H1 (cell line): ENCODE measurements around the gene TENT4A. TPM values are rescaled to one million over a fixed set of nuclear protein-coding genes. Genes with fewer than 3 reads are reported as not detected.

Experiments
- CTCF ChIA-PET: fragments of 300-600 bp; sonication (Branson Sonifier 250); formaldehyde crosslinking; loops from one replicate; lab custom pipeline; 2021; ENCODE audit not compliant: partially characterized antibody; lab: Charles Lee
- POLR2A ChIA-PET: fragments of 300-600 bp; sonication (Branson Sonifier 250); formaldehyde crosslinking; loops from one replicate; lab custom pipeline; 2021; ENCODE audit warnings: inconsistent platforms; ENCODE audit not compliant: partially characterized antibody; lab: Charles Lee
- DNase-seq, 2 experiments: peaks; one replicate each; pipeline versions ENCODE4 v3.0.0 to v3.0.0-alpha.2; 2010 to 2022; ENCODE audit warnings: low spot score in 2 of 2, low read depth in 1 of 2, mixed read lengths in 1 of 2
- FAIRE-seq: peaks from 2 replicates; lab custom pipeline; 2011; peaks lifted over from hg19 to GRCh38; lab: Jason Lieb, UNC
- H2AFZ ChIP-seq: 2 replicates; pipeline ENCODE4 v1.8.1; 2012; ENCODE audit warnings: low read length, inconsistent platforms
- H2AK5ac ChIP-seq: 2 replicates; pipeline ENCODE4 v1.6.1; 2013; ENCODE audit warnings: low read depth, low read length
- H2BK120ac ChIP-seq: replicated peaks from 2 replicates; pipeline ENCODE3; 2013; ENCODE audit warnings: low read depth, low read length, inconsistent platforms
- H2BK12ac ChIP-seq: 2 replicates; pipeline ENCODE4 v1.6.1; 2013; ENCODE audit warnings: low read depth, low read length
- H2BK15ac ChIP-seq: 2 replicates; pipeline ENCODE4 v1.6.1; 2013; ENCODE audit warnings: low read length
- H2BK20ac ChIP-seq: 2 replicates; pipeline ENCODE4 v1.6.1; 2013; ENCODE audit warnings: low read length
- H2BK5ac ChIP-seq: 2 replicates; pipeline ENCODE4 v1.6.1; 2013; ENCODE audit warnings: low read depth, low read length
- H3K14ac ChIP-seq: 2 replicates; pipeline ENCODE4 v1.6.1; 2013; ENCODE audit warnings: inconsistent platforms; ENCODE audit not compliant: insufficient read length
- H3K18ac ChIP-seq: 2 replicates; pipeline ENCODE4 v1.6.1; 2013; ENCODE audit warnings: low read length; ENCODE audit errors: extremely low read depth
- H3K23ac ChIP-seq: 2 replicates; pipeline ENCODE4 v1.6.1; 2013; ENCODE audit warnings: inconsistent platforms; ENCODE audit not compliant: insufficient read length
- H3K23me2 ChIP-seq: 2 replicates; pipeline ENCODE4 v1.6.1; 2013; ENCODE audit warnings: low read depth, low read length
- H3K27ac ChIP-seq: 2 replicates; pipeline ENCODE4 v1.6.1; 2011; ENCODE audit warnings: low read depth, low read length, inconsistent platforms
- H3K27me3 ChIP-seq, 4 experiments: replicated peaks in 1 of 4; 1 replicate in 1 of 4; 2 replicates in 3 of 4; pipeline versions ENCODE4 v1.6.1 to v1.8.1; 2011 to 2013; ENCODE audit warnings: low read length in 3 of 4, mild to moderate bottlenecking in 3 of 4, inconsistent platforms in 2 of 4, mixed read lengths in 2 of 4, moderate library complexity in 1 of 4; ENCODE audit not compliant: control insufficient read depth in 3 of 4, insufficient read depth in 3 of 4; ENCODE audit errors: extremely low read depth in 1 of 4
- H3K36me3 ChIP-seq, 4 experiments: 2 replicates each; pipeline versions ENCODE4 v1.6.1 to v1.8.1; 2011 to 2013; ENCODE audit warnings: mild to moderate bottlenecking in 4 of 4, low read length in 3 of 4, moderate library complexity in 2 of 4, control low read depth in 1 of 4, inconsistent platforms in 1 of 4; ENCODE audit not compliant: insufficient read depth in 4 of 4, control insufficient read depth in 2 of 4
- H3K4ac ChIP-seq: replicated peaks from 2 replicates; pipeline ENCODE3; 2013; ENCODE audit warnings: low read length, low read depth, mixed read lengths, inconsistent platforms; ENCODE audit not compliant: insufficient read length
- H3K4me1 ChIP-seq, 4 experiments: replicated peaks in 1 of 4; 1 replicate in 1 of 4; 2 replicates in 3 of 4; pipeline versions ENCODE4 v1.6.1 to v1.8.1; 2011 to 2013; ENCODE audit warnings: low read length in 3 of 4, inconsistent platforms in 2 of 4, mixed read lengths in 1 of 4; ENCODE audit not compliant: insufficient read depth in 4 of 4, control insufficient read depth in 3 of 4
- H3K4me2 ChIP-seq, 2 experiments: 2 replicates each; pipeline versions ENCODE4 v1.6.1 to v1.8.1; 2011 to 2013; ENCODE audit warnings: low read depth in 2 of 2, low read length in 2 of 2, control low read depth in 1 of 2, inconsistent platforms in 1 of 2, mild to moderate bottlenecking in 1 of 2; ENCODE audit not compliant: insufficient read depth in 1 of 2
- H3K4me3 ChIP-seq, 4 experiments: fragments of 200-600, 300-600 bp in 1 of 4; sonication (generic), shearing (Covaris generic), sonication (Bioruptor Twin) in 1 of 4; 2 replicates each; pipeline versions ENCODE4 v1.5.1 to v1.8.1; 2011 to 2016; ENCODE audit warnings: low read length in 4 of 4, low read depth in 3 of 4, control low read depth in 2 of 4, inconsistent platforms in 2 of 4, mild to moderate bottlenecking in 2 of 4, mixed read lengths in 1 of 4, moderate library complexity in 1 of 4; ENCODE audit not compliant: insufficient read depth in 2 of 4; ENCODE audit errors: extremely low read depth in 1 of 4
- H3K56ac ChIP-seq: replicated peaks from 2 replicates; pipeline ENCODE3; 2013; ENCODE audit warnings: low read depth, mild to moderate bottlenecking, mixed read lengths, low read length, inconsistent platforms; ENCODE audit not compliant: insufficient read length
- H3K79me1 ChIP-seq: 2 replicates; pipeline ENCODE4 v1.6.1; 2013; ENCODE audit warnings: low read depth, low read length, control low read depth
- H3K79me2 ChIP-seq, 2 experiments: 2 replicates each; pipeline versions ENCODE4 v1.6.1 to v1.8.1; 2012 to 2013; ENCODE audit warnings: low read length in 2 of 2, mild to moderate bottlenecking in 2 of 2, inconsistent platforms in 1 of 2; ENCODE audit not compliant: insufficient read depth in 2 of 2, control insufficient read depth in 1 of 2
- H3K9ac ChIP-seq, 4 experiments: replicated peaks in 1 of 4; 1 replicate in 1 of 4; 2 replicates in 3 of 4; pipeline versions ENCODE4 v1.6.1 to v1.8.1; 2011 to 2013; ENCODE audit warnings: low read depth in 3 of 4, low read length in 3 of 4, control low read depth in 2 of 4, mild to moderate bottlenecking in 2 of 4, moderate library complexity in 2 of 4, inconsistent platforms in 1 of 4; ENCODE audit errors: extremely low read depth in 1 of 4
- H3K9me3 ChIP-seq, 2 experiments: 2 replicates each; pipeline versions ENCODE4 v1.6.1 to v1.8.1; 2012 to 2013; ENCODE audit warnings: mild to moderate bottlenecking in 2 of 2, moderate library complexity in 2 of 2, control low read depth in 1 of 2, inconsistent platforms in 1 of 2, low read depth in 1 of 2, low read length in 1 of 2, mixed read lengths in 1 of 2; ENCODE audit not compliant: insufficient read depth in 2 of 2
- H4K20me1 ChIP-seq, 2 experiments: replicated peaks in 1 of 2; 2 replicates each; pipeline versions ENCODE3 to v1.8.1; 2011 to 2013; ENCODE audit warnings: inconsistent platforms in 2 of 2, low read length in 2 of 2, mild to moderate bottlenecking in 1 of 2; ENCODE audit not compliant: insufficient read depth in 2 of 2, control insufficient read depth in 1 of 2
- H4K5ac ChIP-seq: 2 replicates; pipeline ENCODE4 v1.6.1; 2013; ENCODE audit warnings: low read length, low read depth, mixed read lengths, inconsistent platforms; ENCODE audit not compliant: insufficient read length
- H4K8ac ChIP-seq: 2 replicates; pipeline ENCODE4 v1.8.0; 2013; ENCODE audit warnings: mild to moderate bottlenecking, moderate library complexity, low read length, inconsistent platforms; ENCODE audit not compliant: insufficient read depth; ENCODE audit errors: extremely low read depth
- H4K91ac ChIP-seq: replicated peaks from 2 replicates; pipeline ENCODE3; 2013; ENCODE audit warnings: low read length, mixed read lengths, inconsistent platforms; ENCODE audit not compliant: insufficient read length
- KDM1A ChIP-seq: fragments of 200-600, 300-600 bp; sonication (generic); IDR thresholded peaks from 2 replicates; pipeline ENCODE4 v1.7.1; 2016; ENCODE audit warnings: mild to moderate bottlenecking, low read length, borderline replicate concordance
- TAF1 ChIP-seq: IDR thresholded peaks from 2 replicates; pipeline ENCODE4 v1.6.1; 2011; ENCODE audit warnings: mild to moderate bottlenecking, low read depth, low read length
- polyA plus RNA-seq, 7 experiments: library from polyadenylated mRNA; depleted of rRNA in 3 of 7; stranded (reverse) in 5 of 7; unstranded in 2 of 7; fragments of >200 nt in 5 of 7; fragments of 200-250 nt in 2 of 7; gene quantifications; 1 replicate in 5 of 7; 2 replicates in 1 of 7; 4 replicates in 1 of 7; pipeline versions ENCODE4 v1.2.1 to v1.2.3, GENCODE V29; 2011 to 2013; ENCODE audit warnings: missing spikeins in 2 of 7, mixed read lengths in 2 of 7
- total RNA-seq: library from RNA; stranded (reverse); fragmentation: NEBNext Ultra II Directional; extraction: Animal tissue kit (Norgen Biotek cat#: 25700); gene quantifications from 2 replicates; pipeline ENCODE4 v1.2.1, GENCODE V29; 2021

TENT4A gene
- total and polyA plus RNA-seq, 2 of the 8 experiments (the other 6 are each of a cell fraction or from before 2014, with no cell fraction given) = 8.9 to 25.1 TPM

- Histone ChIP-seq H2BK15ac (no peak overlapping the region), H3K14ac (no peak overlapping the region), H4K5ac (no peak overlapping the region), H3K9me3 (no peaks in the 10 kb centered on the region), H3K79me2 (no peaks in the 10 kb centered on the region), H2BK120ac (no peak overlapping the region), H3K27me3 (no peaks in the 10 kb centered on the region), H3K4me3 (no peak overlapping the region), H4K8ac (no peak overlapping the region), H2BK20ac (no peak overlapping the region), H3K79me1 (no peaks in the 10 kb centered on the region), H3K56ac (no peak overlapping the region), H3K4ac (no peak overlapping the region), H3K18ac (no peak overlapping the region), H3K27ac (no peak overlapping the region), H2BK5ac (no peak overlapping the region), H3K23me2 (0 out of 2 replicates have a peak, but pooled peaks cover 2% of the 10 kb centered on the region), H4K91ac (no peak overlapping the region), H4K20me1 (peaks cover 0 to 4% of the 10 kb centered on the region in 2 experiments), H3K36me3 (peaks cover under 1 to 4% (median 1%) of the 10 kb centered on the region in 4 experiments; a peak in 6 of 8 replicates), H3K4me1 (peaks cover 0 to 2% (median 1%) of the 10 kb centered on the region in 4 experiments; a peak in 2 of 7 replicates), H2BK12ac (no peak overlapping the region), H2AK5ac (no peak overlapping the region), H3K23ac (no peak overlapping the region), H3K9ac (no peak overlapping the region), H2AFZ (no peak overlapping the region), H3K4me2 (no peak overlapping the region)
- no peak for FAIRE-seq
- no peak for TF ChIP-seq TAF1
- TF ChIP-seq KDM1A = 0 out of 2 replicates have a peak, but pooled peaks have one; percentile 24
- ChIA-PET CTCF (interaction anchor here (0.6 to 2.1 kb wide), 4 partner anchors 9 to 59 kb away, joined by 3 to 7 read pairs (median 4); no protein-coding TSS in a partner anchor), POLR2A (interaction anchor here (1.0 to 1.1 kb wide), 2 partner anchors 26 to 128 kb away, joined by 3 to 5 read pairs; partner anchors contain the start of genes NSUN2 and SRD5A1)
- no peak for DNase-seq
These were observed 48.1 kb downstream of the TENT4A start for GRCh38 chr5:6761333-6761732.
